Adipose tissue (tissue), 3 donors: Measurements from ENCODE around the gene AMACR. TPM values are rescaled to one million over a fixed set of nuclear protein-coding genes. Genes with fewer than 3 reads are reported as not detected.
"Not testable (repeated sequence)": the region's sequence is repeated elsewhere in the genome, so short reads cannot be mapped to it uniquely, and the experiment has no call there.

Experiments used
- H3K27ac ChIP-seq: one replicate; pipeline ENCODE4 v1.5.1; 2013; ENCODE audit warnings: low read depth, low read length
- WGBS, 3 donors: extraction: QIAGEN DNeasy Blood & Tissue Kit; methylation state at CpG; one replicate each; pipeline ENCODE4 v1.1.7; 2013; 5-methylcytosine and 5-hydroxymethylcytosine counted together
- polyA plus RNA-seq, 3 donors: library from polyadenylated mRNA; stranded (reverse); fragments of 200-250 nt; gene quantifications; one replicate each; pipeline ENCODE4 v1.2.3, GENCODE V29; 2013
- donor health status: healthy with polysubstance abuse.
- donor health status: Bipolar disorder and iron deficiency.
- donor health status: healthy.

The AMACR gene
- polyA plus RNA-seq, 3 donors = 6.9 to 9.1 (median 8.6) TPM

DNA sequence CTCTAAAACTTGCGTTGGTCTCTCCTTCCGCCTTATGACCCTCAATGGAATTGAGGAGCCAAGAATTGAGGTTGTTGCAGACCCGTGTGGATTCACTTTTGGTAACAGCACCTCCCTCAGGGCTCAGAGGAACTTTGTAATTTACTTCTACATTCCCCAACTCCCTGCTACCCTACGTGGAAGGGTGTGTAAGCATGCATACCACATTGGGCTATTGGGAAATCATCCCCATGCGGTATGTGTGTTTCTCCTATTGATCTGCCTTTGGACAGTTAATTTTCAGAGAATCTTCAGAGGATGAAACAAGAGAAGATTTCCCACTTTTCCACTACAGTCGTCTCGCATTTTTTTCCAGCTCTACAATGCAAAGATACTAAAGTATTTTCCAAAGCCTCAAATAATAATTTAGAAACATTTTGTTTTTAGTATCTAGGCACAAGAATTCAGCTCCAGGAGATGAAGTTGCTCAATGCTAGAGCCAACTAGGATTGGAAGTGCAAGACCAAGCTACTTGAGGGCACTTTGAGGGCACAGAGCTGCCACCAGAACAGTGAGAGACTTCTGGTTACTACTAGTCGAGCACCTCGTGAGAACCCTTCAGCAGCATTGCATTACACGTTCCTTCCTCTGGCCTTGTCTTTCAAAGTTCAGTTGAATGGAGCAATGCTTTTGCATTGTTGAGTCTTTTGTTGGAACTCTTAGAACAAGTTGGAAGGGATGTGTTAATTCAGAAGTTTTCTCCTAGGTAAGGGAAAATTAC is 31.7 kb upstream of the AMACR start:
- no peak overlapping the region for H3K27ac ChIP-seq
- 71 to 96% (median 81%) methylated on average over 10 of the region's 10 CpGs for WGBS, 3 donors

DNA sequence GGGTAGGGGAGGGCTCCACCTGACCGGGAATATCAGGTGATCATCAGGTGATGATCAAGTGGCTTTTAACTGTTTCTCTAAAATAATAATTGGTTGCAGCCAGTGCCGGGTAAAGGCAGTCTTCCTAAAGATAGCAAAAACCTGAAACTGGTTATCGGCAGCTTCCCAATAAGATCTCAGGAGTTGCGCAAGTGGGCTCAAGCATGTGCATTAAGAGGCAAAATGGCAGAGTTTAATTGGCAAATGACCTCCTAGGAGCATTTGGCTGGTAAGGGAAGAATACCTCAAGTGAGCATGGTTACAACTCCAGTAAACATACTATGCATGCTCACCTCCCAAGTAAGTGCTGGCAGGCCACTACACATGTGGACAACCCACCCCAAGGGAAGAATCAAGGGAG is 31.0 kb upstream of the AMACR start:
- WGBS, 3 donors = 93 to 95% (median 95%) methylated on average over 4 of the region's 4 CpGs
- no peak overlapping the region for H3K27ac ChIP-seq

DNA sequence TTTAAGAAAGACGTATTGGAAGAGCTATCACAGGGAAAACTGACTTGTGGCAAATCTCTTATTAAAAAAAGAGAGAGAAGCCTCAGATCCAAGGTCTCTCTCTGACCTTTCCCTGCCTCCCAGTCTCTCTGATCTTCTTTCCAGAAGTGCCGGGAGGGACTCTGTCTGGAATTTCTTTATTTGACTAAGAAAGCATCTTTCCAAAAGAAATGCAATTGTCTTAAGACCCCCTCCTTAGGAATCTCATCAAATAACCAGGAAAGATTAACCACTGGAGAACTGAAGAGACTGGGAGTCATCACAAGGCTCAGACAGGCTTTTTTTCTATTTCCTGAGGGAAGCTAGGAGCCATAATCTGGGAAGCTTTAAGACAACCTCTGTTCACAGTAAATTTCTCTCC is 30.5 kb upstream of the AMACR start:
- no peak overlapping the region for H3K27ac ChIP-seq
- 64 to 89% (median 78%) methylated on average over 2 of the region's 2 CpGs for WGBS, 3 donors

DNA sequence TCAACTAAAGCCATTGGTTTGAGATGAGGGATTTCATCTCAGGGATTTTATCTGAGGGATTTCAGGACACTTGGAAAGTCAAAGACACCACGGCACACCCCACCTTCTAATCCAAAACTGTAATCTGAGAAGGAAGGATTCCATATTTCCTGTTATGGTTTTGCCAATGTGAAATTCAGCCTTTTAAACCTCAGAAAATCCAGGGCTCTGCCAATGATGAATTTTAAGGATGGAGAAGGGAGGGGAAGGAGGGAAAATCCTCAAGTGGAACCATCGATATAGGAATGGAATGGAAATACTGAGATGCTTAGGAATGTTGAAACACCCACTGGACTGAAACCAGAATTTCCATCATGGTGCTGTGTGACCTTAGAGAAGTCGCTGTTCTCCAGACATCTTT is 29.9 kb upstream of the AMACR start:
- 66 to 81% (median 67%) methylated on average over 3 of the region's 3 CpGs for WGBS, 3 donors
- H3K27ac ChIP-seq = no peak overlapping the region

DNA sequence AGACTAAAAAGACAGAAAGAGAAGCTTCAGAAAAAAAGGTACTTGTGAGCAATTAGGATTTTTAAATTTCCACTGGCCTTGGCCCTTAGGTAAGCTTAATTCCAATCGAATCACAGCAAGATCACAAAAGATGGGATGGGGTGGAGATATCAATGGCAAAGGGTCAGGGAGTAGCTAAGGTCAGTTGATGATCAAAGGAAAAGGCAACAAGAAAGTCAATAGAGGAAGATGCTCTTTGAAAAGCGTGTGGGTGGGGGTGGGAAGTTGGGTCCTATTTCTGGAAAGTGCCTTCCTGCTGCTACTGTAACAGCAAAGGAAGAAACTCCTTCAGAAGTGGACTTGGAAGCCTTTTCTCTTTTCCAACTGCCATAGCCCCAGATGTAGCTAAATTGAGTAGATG is 27.9 kb upstream of the AMACR start:
- WGBS, 3 donors = 62 to 78% (median 78%) methylated on average over 2 of the region's 2 CpGs
- H3K27ac ChIP-seq = no peak overlapping the region

DNA sequence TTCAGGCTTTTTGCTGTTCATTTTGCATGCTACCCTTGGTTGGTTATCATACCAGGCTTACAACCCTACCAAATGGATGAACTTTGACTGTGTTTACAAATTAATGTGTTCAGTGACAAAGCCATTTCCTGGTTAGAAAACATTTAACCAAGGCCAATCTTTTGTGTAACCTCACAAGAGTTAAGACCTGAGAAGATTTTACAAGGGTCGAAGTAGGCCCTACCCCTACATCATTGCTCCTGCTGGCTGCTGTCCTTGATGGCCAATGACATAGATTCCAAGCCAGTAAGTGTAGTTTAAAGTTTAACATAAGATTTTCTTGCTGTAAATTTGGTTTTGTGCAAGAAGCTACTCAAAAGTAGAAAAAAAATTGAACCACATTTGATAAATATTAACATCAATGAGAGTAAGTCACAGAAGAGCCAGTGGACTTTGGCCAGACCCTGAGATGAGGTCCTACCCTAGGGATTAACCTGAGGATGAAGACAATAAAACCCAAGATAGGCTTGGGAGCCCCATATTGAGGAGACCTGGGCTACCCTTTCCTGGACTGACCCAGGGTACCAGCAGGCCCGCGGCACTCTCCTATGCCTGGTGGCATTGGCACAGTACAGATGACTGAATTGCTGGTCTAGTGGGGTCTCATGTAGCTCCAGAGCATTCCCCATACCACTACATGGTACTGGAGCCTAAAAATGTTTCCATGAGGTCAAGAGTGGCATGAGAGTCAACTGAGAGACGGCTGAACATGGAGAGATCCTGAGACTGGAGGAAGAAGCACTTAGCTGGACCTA is 26.9 kb upstream of the AMACR start:
- no peak overlapping the region for H3K27ac ChIP-seq
- WGBS, 3 donors = 88 to 95% (median 93%) methylated on average over 4 of the region's 4 CpGs

DNA sequence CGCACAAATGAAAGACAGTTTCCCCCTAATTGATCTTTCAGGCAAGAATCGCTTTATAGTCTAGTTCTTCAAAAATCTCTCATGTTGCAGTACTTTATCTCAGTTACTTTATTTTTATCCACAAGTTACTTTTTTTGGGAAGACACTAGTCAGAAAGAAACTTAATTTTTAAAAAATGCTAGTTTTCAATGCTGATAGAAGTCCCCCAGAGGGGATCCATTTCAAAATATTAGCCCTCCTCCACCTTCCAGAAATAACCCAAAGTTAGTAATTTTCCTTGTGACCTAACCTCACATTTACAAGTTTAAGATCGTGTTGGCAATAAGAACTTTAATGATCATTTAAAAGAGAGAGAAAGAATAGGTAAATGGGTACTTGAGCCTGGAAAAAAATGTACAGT is 24.1 kb upstream of the AMACR start:
- no peak overlapping the region for H3K27ac ChIP-seq
- 71 to 88% (median 77%) methylated on average over 3 of the region's 3 CpGs for WGBS, 3 donors

DNA sequence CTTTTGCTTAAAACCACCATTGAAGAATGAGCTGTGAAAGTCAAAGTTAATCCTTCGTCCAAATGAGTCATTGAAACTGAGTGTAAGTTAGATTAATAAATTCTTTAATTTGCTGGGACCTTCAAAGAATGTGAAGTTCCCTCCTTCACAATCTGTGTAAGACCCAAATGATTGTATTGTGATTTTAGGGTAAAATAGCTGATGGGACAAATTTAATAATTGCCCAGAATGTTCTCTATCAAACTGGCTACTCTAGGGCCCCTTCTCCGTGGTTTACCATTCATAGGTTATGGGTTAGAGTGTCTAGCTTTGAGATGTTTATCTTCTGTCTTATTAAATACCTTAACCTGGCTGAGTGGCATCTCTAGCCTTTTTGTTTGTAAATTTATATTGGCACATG is 23.3 kb upstream of the AMACR start:
- H3K27ac ChIP-seq = no peak overlapping the region
- 75 to 95% (median 85%) methylated on average over 2 of the region's 2 CpGs for WGBS, 3 donors

DNA sequence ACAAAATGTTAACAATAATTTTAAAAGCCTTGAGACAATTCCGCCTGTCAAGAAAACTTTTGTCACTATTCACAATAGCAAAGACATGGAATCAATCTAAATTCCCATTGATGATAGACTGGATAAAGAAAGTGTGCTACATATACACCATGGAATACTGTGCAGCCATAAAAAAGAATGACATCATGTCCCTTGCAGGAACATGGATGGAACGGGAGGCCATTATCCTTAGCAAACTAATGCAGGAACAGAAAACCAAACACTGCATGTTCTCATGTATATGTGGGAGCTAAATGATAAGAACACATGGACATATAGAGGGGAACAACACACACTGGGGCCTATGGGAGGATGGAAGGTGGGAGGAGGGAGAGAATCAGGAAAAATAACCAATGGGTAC is 22.7 kb upstream of the AMACR start:
- not testable (repeated sequence) for H3K27ac ChIP-seq
- 94 to 97% (median 95%) methylated on average over 2 of the region's 2 CpGs for WGBS, 3 donors

DNA sequence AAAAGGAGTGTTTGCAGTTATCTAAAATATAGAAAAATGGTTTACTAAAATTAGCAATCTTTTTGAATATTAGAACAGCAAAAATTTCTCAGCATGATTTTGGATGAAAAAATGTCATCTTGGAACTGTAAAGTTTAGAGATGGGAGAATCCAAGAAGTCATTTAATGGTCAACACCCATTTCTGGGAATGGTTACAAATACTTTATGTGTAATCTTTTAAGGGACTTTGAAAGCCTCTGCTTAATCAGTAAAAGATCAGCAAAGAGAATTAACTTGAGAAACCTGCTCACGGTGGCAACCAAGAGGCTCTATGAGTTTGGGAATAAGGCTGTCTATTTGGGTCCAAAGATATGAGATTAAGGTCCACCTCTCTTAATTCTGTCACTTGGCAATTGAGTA is 22.2 kb upstream of the AMACR start:
- WGBS, 3 donors = 14 to 77% (median 70%) methylated on average over 1 of the region's 1 CpG
- H3K27ac ChIP-seq = no peak overlapping the region

DNA sequence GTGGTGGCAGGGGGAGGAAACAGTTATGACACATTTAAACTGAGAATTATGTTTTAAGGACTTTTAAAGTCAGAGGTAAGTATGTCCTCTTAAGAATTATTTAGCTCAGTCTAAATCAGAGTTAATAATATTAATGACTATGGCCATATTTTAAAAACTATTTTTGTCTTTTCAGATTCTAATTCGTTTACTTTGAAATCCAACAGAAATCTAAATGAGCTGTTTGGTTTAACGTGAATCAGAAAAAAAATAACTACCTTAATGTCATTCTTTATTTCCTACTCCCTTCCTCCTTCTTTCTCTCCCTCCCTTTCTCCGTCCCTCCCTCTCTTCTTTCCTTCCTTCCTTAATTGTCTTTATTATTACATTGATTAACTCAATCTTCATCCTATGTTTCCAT is 20.5 kb upstream of the AMACR start:
- H3K27ac ChIP-seq = no peak overlapping the region
- 85 to 93% (median 89%) methylated on average over 3 of the region's 3 CpGs for WGBS, 3 donors

DNA sequence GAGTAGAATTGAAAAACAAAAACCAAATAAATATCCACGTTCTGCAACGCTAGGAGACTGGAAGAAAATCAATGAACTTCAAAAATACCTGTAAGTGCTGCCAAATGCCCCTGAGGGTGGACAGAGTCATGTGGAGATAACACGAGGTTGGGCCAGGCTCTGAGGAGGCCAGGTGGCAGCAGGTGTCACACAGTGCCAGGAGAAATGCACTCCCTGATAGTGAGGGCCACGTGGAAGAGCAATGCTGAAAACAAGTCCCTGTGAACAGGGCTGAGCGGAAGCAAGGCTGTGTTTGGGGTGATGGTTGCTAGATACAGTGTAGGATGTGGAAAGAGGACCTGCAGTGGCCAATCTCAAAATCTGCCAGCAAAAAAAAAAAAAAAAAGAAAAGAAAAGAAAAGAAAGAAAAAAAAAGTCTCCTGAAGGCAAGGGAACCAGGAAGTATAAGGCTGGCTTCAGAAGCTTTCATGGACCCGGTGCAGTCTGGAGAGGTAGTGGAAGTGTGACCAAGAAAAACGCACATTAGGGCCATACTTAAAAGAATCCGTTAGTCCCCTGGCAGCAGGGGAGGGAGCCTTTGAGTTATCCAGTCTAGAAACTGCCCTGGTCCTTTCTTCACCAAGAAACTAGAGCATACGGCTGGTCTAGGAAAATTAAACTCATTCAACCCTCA is 18.4 kb upstream of the AMACR start:
- H3K27ac ChIP-seq = no peak overlapping the region
- 50 to 93% (median 85%) methylated on average over 9 of the region's 9 CpGs for WGBS, 3 donors

DNA sequence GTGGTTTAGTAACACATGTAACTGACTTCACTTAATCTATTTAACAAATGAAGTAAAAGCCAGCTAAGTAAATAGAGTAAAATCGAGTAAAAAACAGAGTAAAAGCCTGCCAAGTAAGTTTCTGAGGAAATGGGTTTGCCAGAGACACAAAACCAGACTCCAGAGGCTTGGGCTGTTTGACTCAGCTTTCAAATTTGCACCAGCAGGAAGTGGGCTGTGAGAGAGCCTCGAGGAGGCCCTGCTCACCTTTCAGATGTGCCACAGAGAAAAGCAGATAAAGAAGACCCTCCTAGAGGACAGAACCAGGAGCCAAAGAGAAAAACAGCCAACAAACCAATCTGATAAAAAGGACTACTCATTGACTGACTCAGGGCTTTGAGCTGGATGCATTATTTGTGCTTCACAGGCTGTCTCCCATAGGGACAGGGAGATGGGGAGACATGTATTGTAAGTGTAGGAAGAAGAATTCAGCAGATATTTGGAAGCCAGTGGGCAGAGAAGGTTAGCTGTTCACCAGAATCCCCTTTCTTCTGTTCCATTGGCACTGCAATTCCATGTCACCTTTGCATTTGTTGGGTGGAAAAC is 14.4 kb upstream of the AMACR start:
- WGBS, 3 donors = 4 to 12% (median 7%) methylated on average over 2 of the region's 2 CpGs

DNA sequence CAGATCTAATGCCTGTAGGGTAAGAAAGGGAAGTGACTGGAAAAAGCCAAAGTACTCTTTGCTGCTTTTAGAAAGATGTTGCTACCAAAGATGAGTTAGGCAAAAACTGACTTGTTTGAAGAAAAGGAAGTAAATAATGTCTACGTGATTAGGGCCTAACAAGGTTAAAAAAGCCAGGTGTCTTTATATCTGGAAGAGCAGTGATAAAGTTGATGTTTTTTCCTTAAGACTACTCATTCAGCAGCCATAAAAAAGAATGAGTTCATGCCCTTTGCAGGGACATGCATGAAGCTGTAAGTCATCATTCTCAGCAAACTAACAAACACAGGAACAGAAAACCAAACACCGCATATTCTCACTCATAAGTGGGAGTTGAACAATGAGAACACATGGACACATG is 13.5 kb upstream of the AMACR start:
- H3K27ac ChIP-seq = no peak overlapping the region
- WGBS, 3 donors = 60 to 61% (median 60%) methylated on average over 2 of the region's 2 CpGs

More for the DNA sequence above, 14.4 kb upstream of the AMACR start:
- no peak overlapping the region for H3K27ac ChIP-seq

DNA sequence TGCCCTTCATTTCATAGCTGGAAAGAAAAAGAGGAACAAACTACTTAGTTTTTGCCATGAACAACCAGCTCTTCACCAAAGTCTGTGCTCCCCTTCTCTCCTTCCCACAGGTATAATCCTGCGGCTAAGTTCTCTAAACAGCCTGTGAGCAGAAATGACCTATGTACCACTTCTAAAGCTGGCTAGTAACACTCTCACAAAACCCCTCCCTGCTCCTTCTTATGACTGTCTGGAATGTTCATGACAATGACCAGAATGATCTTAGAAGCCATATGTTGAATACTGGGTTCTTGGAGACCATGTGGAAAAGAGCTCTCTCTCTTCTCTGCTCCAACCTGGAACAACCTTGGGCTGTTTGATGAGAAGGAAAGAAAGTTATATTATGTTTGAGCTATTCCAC is 12.9 kb upstream of the AMACR start:
- 85 to 100% (median 94%) methylated on average over 1 of the region's 1 CpG for WGBS, 3 donors
- no peak overlapping the region for H3K27ac ChIP-seq

DNA sequence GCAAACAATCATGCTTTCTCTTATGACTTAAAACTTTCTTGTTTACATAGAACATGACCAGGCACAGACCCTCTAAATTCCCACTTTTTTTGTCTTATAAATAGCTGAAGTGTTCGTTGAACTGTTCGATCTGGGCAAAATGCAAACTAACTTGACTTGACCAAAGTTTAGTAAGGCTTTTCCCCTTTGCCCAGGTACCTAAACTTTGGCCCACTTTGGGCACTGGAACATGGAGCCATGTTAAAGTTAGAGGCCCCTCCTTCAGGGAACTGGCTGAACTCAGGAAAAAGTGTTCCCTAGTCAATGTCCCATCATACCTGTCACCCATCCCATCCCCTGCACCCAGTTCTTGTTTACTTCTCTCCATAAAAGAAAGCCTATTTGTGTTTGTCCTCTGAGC is 9.4 kb upstream of the AMACR start:
- no peak overlapping the region for H3K27ac ChIP-seq
- 88 to 93% (median 88%) methylated on average over 2 of the region's 2 CpGs for WGBS, 3 donors

DNA sequence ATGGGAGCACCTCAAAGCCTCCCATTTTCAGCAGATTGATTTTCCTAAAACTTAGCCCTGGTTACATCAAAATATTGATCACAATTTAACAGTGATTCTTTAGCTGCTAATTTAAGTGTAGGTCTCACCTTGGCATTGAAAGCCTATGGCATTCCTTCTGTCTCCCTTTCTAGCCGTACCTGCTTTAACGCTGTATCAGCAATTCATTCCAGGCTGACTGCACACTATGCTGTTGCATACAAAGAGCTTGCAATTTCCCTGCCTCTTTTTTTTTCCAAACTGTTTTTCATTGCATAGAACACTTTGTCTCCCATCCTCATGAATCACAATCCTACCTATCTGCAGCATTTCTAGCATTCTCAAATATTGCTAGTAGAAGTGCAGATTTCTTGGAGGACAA is 8.9 kb upstream of the AMACR start:
- 89 to 91% (median 90%) methylated on average over 2 of the region's 2 CpGs for WGBS, 3 donors
- H3K27ac ChIP-seq = no peak overlapping the region

DNA sequence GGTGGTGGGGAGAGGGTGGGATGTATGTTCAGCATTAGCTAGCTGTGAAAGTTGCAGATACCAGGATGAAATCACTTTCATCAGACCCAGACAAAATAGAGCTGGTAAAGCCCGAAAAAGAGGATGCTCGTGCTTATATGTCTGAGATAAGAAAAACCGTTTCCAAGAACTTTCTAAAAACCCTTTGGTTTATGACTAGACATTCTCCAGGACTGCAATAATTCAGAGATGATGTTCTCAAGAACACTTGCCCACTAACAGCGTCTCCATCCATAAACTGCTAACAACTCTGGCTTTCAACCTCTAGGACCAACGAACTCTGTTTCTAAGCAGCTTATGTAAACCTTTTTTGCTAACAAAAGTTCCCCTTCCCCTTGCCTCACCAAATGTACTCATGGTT is 8.4 kb upstream of the AMACR start:
- 74 to 78% (median 75%) methylated on average over 5 of the region's 5 CpGs for WGBS, 3 donors
- H3K27ac ChIP-seq = no peak overlapping the region
